GM18858 (cell line): ENCODE measurements around the gene PGA3.
"Not testable (repeated sequence)": the region's sequence is repeated elsewhere in the genome, so short reads cannot be mapped to it uniquely, and the experiment has no call there.

Experiments
- ATAC-seq: cut with Tn5 transposase; IDR thresholded peaks from one replicate; pipeline ENCODE4 v1.9.1; 2021; ENCODE audit not compliant: unreplicated experiment

Gene PGA3

DNA sequence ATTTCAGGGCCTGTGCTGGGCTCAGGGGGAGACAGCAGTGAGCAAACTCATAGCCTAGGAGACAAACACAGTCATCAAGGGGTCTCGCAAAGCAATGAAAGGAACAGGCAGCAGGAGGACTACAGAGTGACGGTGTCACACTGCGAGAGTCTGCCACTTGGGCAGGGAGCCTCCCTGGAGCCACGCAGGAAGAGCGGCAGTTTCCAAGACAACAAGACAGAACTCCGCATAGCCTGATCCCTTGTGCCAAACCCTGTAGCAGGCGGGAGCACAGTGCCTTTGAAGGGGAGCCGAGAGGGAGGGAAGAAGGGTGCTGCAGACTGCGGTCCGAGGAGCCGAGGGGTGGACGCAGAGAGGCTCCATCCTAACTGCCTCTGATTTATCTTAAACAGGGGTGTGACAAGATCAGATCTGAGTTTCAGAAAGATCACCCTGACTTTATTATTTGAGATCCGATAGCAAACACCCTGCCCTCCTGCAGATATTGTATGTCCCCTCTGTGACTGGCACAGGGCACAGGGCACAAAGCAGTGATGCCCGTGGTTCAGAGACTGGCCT is 1.3 kb downstream of the PGA3 start:
- not testable (repeated sequence) for ATAC-seq

DNA sequence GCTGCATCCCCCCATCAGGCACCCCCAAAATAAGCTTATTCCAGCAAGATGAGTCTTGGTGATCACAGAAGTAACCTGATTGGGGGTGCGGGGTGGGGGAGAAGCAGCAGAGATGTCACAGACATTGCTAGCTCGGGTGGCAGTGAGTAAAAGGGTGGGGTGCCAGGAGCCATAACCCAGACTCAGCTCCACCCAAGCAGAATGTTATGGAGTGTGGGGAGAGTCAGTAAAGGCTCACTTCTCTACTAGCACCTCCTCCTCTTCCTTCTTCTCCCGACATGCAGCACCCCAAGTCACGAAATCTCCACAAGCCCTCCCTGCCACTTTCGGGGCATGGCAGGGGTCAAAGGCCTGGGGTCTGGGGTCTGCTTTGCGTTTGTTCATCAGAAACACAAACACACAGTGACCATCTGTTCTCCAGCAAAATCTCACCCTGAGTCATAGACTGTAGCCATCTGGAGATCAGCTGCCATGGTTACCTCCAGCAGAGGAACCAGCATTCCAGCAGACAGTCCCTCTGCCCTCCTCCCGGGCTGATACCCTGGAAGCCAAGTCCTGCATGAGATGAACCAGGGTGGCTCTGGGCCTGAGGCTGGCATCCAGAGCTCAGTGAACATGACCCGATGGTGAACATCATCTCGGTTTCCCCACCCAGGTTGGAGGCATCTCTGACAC is 4.5 kb downstream of the PGA3 start:
- not testable (repeated sequence) for ATAC-seq

DNA sequence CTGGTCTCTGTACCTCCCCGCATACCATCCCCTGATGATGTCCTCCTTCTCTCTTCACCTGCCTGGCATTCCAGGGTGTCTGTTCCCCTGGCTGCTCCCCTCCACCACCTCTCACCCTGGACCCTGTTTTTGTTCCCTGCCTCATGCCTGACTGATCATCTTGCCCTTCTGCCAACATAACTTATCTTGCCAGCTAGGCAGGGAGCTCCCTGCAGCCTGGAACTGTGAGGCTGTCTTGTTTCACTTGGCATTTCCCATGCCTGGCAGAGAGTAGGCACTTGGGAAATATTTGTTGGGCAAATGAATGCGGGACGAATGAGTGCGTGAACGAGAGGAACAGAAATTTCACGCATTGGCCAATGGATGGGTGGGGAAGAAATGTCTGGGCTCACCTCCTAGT is 7.3 kb downstream of the PGA3 start:
- ATAC-seq: not testable (repeated sequence)

DNA sequence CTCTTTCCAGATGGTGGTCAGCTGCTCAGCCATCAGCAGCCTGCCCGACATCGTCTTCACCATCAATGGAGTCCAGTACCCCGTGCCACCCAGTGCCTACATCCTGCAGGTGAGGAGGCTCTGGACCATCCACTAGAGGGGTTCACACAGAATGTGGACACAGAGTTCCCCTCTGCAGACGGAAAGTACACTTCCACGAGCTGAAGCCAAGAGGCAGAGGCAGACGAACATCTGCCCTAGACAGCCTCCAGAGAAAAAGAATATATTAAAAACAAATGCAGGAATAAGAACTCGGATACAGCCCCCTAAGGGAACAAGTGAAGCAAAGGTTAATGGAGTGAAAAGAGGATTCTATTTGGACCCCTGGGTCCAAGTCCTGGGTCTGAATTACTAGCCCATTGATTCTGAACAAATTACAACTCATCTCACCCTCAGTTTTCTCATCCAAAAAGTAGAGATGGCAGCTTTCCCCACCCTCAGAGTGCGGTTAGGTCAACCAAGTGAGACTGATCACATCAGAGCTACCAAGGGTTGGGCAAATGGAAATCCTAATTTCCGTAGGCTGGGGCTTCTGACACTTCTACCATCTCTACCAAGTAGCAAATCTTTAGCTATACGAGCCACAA is 8.1 kb downstream of the PGA3 start:
- ATAC-seq: not testable (repeated sequence)

DNA sequence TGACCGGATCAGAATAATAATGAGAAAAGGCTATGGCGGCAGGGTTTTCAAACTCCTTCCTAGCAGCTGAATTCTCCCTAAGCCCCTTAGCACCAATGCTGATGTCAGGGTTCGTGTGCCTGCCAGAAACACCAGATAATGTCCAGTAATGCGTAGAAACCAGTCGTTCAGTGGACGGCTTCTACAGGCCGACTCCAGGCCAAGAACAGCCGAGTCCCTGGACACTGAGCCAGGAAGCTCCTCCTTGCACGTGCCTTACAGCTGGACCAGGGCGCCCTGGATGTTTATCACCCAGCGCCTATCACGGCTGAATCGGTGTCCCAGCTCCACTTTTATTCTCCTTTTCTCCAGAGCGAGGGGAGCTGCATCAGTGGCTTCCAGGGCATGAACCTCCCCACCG is 8.9 kb downstream of the PGA3 start:
- not testable (repeated sequence) for ATAC-seq

DNA sequence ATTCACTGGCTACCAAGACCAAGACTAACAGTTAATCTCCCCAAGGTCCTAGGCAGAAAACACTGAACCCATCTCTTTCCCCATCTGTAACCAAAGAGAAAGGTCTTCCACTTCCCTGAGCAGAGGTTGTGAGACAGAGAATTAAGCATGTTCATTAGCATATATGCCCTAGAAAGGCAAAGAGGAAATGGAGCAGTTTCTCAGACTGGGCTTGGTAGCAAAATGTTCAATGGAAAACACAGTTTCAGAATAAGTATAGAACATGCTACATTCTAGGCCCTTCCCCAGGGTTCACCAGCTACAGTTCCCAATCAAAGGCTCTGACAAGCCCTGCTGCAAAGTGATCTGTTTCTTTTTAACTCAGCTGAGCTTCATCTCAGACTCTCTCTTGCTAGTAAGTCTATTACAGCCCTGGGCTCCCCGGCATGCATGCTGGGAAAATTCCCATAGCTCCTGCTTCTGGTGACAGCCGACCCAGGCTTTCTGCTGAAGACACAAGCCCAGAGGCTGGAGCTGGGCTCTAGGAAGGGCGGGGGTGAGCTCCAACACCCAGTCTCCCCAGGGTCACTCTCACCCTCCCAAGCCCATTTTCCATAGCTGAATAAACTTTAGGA is 10.5 kb downstream of the PGA3 start:
- not testable (repeated sequence) for ATAC-seq

DNA sequence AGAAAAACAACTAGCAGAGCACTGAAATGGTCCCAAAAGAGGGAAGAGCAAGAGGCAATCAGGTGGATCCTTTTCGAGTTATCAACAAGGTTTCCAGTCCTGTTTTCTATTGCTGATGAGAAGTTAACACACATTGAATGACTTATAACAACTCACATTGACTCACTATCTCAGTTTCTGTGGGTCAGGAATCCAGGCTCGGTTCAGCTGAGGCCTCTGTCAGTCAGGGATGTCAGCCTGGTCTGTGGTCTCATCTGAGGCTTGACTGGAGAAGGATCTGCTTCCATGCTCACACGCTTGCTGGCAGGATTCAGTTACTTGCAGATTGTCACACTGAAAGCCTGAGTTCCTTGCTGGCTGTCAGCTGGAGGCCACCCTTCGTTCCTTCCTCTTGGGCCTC is 15.0 kb downstream of the PGA3 start:
- ATAC-seq: not testable (repeated sequence)

DNA sequence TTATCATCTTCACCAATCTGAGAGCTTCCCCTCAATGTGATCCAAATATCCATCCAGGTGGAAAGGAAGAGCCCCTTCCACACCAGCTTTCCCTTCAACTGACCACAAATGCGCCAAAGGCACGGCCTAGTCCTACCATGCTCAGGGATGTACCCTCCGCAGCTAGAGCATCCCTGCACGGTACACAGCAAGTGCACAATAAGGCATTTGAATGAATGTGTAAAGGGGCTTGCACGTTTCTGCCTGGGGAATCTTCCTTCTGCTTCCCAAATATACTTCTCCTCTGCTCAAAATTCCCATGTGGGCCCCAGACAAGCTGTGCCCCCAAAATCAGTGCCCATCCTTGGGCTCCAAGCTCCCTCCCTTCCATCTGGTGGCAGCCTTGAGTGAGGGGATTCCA is 15.7 kb downstream of the PGA3 start:
- ATAC-seq: not testable (repeated sequence)

DNA sequence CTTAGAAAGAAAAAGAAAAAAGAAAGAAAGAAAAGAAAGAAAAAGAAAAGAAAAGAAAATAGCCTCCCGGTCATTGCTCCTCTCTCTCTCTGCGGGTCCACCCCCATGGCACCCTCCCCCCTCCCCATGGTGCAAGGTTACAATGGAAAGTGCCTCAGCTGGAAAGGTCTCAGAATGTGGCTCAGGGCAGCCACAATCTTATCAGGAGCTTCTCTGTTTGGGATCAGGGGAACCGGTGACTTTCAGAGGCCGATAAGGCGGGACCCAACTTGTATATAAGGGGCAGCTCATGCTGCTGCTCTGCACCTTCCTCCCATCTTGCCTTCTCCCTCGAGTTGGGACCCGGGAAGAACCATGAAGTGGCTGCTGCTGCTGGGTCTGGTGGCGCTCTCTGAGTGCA is 18.7 kb downstream of the PGA3 start, which contains the start of gene PGA4:
TSS of gene PGA4 (plus strand) at position 301 of the 400 bp plus-strand sequence. CDS start at position 355, 54 bp downstream.
- ATAC-seq: not testable (repeated sequence)

DNA sequence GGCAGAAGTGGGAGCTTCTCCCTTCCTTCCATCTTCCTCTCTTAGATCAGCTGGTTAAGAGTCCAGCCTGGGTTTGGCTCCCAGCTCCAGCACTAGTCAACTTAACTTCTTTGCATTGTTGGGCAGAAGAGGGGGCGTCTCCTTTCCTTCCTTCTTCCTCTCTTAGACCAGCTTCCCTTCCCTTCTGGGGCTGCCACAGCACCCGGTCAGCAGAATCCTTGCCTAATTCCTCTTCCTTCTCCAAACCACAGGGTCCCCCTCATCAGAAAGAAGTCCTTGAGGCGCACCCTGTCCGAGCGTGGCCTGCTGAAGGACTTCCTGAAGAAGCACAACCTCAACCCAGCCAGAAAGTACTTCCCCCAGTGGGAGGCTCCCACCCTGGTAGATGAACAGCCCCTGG is 19.4 kb downstream of the PGA3 start:
- not testable (repeated sequence) for ATAC-seq

DNA sequence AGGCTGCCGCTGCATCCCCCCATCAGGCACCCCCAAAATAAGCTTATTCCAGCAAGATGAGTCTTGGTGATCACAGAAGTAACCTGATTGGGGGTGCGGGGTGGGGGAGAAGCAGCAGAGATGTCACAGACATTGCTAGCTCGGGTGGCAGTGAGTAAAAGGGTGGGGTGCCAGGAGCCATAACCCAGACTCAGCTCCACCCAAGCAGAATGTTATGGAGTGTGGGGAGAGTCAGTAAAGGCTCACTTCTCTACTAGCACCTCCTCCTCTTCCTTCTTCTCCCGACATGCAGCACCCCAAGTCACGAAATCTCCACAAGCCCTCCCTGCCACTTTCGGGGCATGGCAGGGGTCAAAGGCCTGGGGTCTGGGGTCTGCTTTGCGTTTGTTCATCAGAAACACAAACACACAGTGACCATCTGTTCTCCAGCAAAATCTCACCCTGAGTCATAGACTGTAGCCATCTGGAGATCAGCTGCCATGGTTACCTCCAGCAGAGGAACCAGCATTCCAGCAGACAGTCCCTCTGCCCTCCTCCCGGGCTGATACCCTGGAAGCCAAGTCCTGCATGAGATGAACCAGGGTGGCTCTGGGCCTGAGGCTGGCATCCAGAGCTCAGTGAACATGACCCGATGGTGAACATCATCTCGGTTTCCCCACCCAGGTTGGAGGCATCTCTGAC is 23.3 kb downstream of the PGA3 start:
- not testable (repeated sequence) for ATAC-seq

DNA sequence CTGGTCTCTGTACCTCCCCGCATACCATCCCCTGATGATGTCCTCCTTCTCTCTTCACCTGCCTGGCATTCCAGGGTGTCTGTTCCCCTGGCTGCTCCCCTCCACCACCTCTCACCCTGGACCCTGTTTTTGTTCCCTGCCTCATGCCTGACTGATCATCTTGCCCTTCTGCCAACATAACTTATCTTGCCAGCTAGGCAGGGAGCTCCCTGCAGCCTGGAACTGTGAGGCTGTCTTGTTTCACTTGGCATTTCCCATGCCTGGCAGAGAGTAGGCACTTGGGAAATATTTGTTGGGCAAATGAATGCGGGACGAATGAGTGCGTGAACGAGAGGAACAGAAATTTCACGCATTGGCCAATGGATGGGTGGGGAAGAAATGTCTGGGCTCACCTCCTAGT is 26.1 kb downstream of the PGA3 start:
- not testable (repeated sequence) for ATAC-seq

DNA sequence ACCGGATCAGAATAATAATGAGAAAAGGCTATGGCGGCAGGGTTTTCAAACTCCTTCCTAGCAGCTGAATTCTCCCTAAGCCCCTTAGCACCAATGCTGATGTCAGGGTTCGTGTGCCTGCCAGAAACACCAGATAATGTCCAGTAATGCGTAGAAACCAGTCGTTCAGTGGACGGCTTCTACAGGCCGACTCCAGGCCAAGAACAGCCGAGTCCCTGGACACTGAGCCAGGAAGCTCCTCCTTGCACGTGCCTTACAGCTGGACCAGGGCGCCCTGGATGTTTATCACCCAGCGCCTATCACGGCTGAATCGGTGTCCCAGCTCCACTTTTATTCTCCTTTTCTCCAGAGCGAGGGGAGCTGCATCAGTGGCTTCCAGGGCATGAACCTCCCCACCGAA is 27.7 kb downstream of the PGA3 start:
- ATAC-seq: not testable (repeated sequence)

DNA sequence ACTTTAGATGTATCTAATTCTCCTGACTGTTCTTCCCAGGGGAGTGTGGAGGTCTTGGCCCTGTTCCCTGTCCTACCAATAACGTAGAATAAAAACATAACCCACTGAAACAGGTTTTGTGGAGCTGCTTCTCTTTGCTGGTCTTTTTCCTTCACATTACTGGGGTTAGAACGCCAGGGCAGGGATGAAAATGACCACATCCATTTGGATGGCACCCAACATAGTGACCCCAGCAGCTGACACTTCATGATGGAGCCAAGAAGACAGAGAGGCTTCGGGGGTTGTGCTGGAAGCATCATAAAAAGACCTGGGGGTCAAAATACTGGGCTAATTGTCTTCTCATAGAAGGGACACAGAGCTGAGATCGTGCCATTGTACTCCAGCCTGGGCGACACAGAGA is 28.3 kb downstream of the PGA3 start:
- not testable (repeated sequence) for ATAC-seq

DNA sequence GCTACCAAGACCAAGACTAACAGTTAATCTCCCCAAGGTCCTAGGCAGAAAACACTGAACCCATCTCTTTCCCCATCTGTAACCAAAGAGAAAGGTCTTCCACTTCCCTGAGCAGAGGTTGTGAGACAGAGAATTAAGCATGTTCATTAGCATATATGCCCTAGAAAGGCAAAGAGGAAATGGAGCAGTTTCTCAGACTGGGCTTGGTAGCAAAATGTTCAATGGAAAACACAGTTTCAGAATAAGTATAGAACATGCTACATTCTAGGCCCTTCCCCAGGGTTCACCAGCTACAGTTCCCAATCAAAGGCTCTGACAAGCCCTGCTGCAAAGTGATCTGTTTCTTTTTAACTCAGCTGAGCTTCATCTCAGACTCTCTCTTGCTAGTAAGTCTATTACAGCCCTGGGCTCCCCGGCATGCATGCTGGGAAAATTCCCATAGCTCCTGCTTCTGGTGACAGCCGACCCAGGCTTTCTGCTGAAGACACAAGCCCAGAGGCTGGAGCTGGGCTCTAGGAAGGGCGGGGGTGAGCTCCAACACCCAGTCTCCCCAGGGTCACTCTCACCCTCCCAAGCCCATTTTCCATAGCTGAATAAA is 29.3 kb downstream of the PGA3 start:
- ATAC-seq: not testable (repeated sequence)

DNA sequence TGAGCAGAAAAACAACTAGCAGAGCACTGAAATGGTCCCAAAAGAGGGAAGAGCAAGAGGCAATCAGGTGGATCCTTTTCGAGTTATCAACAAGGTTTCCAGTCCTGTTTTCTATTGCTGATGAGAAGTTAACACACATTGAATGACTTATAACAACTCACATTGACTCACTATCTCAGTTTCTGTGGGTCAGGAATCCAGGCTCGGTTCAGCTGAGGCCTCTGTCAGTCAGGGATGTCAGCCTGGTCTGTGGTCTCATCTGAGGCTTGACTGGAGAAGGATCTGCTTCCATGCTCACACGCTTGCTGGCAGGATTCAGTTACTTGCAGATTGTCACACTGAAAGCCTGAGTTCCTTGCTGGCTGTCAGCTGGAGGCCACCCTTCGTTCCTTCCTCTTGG is 33.8 kb downstream of the PGA3 start:
- ATAC-seq: not testable (repeated sequence)

DNA sequence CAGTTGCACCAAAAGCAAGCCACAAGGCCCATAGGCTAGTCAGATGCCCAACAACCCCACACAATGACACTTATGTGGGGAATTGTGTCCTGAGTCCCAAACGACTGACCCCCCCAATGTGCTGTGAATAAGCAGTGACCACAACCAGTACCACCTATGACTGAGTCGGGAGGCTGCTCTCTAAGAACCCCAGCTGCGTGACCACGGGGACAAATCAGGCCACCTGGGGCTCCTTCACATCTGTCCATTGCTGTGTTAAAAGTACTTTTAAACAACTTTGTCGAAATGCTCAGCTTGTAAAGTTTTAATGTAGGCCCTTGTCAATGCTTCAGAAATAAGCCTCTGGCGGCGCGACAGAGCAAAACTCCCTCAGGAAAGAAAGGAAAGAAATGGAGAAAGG is 37.0 kb downstream of the PGA3 start:
- not testable (repeated sequence) for ATAC-seq

DNA sequence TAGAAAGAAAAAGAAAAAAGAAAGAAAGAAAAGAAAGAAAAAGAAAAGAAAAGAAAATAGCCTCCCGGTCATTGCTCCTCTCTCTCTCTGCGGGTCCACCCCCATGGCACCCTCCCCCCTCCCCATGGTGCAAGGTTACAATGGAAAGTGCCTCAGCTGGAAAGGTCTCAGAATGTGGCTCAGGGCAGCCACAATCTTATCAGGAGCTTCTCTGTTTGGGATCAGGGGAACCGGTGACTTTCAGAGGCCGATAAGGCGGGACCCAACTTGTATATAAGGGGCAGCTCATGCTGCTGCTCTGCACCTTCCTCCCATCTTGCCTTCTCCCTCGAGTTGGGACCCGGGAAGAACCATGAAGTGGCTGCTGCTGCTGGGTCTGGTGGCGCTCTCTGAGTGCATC is 37.6 kb downstream of the PGA3 start, which contains the start of gene PGA5:
TSS of gene PGA5 (plus strand) at position 301 of the 400 bp plus-strand sequence. CDS start at position 353, 52 bp downstream.
- ATAC-seq: not testable (repeated sequence)

DNA sequence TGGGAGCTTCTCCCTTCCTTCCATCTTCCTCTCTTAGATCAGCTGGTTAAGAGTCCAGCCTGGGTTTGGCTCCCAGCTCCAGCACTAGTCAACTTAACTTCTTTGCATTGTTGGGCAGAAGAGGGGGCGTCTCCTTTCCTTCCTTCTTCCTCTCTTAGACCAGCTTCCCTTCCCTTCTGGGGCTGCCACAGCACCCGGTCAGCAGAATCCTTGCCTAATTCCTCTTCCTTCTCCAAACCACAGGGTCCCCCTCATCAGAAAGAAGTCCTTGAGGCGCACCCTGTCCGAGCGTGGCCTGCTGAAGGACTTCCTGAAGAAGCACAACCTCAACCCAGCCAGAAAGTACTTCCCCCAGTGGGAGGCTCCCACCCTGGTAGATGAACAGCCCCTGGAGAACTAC is 38.2 kb downstream of the PGA3 start:
- ATAC-seq: not testable (repeated sequence)

DNA sequence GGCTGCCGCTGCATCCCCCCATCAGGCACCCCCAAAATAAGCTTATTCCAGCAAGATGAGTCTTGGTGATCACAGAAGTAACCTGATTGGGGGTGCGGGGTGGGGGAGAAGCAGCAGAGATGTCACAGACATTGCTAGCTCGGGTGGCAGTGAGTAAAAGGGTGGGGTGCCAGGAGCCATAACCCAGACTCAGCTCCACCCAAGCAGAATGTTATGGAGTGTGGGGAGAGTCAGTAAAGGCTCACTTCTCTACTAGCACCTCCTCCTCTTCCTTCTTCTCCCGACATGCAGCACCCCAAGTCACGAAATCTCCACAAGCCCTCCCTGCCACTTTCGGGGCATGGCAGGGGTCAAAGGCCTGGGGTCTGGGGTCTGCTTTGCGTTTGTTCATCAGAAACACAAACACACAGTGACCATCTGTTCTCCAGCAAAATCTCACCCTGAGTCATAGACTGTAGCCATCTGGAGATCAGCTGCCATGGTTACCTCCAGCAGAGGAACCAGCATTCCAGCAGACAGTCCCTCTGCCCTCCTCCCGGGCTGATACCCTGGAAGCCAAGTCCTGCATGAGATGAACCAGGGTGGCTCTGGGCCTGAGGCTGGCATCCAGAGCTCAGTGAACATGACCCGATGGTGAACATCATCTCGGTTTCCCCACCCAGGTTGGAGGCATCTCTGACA is 42.1 kb downstream of the PGA3 start:
- not testable (repeated sequence) for ATAC-seq
